GM21825 (cell line): ENCODE measurements around the gene SRRT.

Experiments
- ATAC-seq: cut with Tn5 transposase; IDR thresholded peaks from one replicate; pipeline ENCODE4 v1.9.1; 2021; ENCODE audit warnings: mild to moderate bottlenecking, moderate library complexity; ENCODE audit not compliant: unreplicated experiment

SRRT gene, protein sequence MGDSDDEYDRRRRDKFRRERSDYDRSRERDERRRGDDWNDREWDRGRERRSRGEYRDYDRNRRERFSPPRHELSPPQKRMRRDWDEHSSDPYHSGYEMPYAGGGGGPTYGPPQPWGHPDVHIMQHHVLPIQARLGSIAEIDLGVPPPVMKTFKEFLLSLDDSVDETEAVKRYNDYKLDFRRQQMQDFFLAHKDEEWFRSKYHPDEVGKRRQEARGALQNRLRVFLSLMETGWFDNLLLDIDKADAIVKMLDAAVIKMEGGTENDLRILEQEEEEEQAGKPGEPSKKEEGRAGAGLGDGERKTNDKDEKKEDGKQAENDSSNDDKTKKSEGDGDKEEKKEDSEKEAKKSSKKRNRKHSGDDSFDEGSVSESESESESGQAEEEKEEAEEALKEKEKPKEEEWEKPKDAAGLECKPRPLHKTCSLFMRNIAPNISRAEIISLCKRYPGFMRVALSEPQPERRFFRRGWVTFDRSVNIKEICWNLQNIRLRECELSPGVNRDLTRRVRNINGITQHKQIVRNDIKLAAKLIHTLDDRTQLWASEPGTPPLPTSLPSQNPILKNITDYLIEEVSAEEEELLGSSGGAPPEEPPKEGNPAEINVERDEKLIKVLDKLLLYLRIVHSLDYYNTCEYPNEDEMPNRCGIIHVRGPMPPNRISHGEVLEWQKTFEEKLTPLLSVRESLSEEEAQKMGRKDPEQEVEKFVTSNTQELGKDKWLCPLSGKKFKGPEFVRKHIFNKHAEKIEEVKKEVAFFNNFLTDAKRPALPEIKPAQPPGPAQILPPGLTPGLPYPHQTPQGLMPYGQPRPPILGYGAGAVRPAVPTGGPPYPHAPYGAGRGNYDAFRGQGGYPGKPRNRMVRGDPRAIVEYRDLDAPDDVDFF

DNA sequence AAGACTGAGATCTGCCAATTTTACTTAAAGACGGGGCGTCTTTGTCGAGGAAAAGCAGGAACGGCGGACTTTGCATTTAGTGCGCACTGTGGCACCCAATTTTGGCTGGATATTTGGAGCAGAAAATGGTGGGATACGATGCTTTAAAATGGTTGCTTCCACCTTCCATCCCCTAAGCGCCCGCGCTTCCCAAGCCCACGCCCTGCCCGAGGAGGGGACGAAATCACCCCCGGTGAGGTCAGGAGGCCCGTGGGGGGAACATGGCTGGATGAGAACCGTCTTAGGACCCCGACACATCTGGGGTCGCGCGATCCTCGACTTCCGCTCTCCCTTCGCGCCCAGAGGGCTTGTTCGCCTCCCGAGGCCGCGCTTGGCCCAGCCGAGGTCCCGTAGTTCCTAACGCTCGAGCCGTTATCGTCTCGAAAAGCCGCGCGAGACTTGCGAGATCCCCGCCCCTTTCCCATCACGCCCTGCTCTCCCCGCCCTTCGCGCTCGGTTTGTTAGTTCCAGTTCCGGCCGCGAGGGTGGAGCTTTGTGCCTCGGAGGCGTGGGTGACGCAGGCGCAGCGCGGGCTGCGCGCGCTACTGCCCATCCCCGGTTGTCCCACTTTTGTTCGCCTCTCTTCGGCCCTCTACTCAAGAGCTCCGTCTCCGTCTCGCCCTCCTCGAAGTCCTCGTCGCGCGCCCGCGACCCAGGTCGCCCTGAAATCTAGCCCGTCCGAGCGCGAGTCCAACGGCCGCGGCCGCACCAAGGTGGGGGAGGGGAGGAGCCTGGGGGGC lies at the start of gene SRRT:
SRRT (plus strand) TSS at position 527 of the 779 bp plus-strand sequence. CDS start 488 bp downstream, outside the sequence.
- ATAC-seq = peak; percentile 88

DNA sequence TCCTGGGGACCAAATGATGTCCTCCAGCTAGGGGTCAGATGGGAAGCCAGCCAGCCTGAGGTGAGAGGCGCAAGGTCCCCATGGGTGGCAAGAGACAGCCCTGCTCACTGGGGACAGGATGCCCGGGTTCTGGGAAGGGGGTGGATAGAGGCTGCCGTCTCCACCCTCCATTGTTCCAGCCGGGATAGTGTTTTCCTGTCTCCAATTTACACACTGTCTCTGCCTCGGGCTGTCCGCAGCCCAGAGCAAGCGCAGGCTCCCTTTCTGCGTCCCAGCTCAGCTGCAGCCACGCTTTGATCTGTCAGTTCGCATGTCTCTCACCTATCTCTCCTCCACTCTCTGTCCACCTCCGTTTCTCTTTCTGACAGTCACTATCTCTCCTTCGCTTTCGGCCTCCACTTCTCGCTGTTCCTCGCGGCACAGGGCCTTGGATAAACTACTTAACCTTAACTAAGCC lies 49.7 kb upstream of the SRRT start:
- ATAC-seq = no peak

DNA sequence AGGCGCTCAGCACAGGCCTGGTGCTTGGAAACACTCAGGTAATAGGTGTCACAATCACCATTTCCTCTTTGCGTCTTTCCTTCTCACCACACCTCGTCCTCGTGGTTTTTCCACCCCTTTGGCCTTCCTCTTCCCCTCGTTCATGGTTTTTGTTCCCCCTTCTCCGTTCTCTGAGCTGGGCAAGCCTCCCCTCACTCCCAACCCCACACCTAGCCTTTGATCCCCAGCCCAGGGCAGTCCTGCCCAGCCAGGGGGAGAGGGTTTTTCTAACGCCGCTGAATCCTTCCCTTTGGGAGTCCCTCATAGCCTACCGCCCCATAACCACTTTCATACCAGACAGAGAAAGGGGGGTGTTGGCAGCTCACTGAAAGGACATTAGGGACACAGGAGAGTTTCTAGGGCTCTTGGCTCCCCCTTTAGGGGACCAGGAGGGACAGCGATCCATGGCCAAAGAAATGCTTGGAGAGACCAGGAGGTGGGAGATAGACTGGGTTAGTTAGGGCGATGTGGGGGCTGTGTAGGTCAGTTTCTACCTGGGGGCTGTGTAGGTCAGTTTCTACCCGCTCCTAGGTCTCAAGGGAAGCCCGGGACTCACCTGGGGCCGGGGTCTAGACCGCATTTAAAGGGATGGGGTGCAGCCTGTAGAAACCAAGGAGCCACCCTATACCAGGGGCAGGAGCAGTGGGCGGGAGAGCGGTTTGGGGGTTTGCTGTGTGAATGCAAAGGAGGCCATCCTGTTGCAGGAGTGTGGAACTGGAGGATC lies 49.0 kb upstream of the SRRT start:
- no peak for ATAC-seq

DNA sequence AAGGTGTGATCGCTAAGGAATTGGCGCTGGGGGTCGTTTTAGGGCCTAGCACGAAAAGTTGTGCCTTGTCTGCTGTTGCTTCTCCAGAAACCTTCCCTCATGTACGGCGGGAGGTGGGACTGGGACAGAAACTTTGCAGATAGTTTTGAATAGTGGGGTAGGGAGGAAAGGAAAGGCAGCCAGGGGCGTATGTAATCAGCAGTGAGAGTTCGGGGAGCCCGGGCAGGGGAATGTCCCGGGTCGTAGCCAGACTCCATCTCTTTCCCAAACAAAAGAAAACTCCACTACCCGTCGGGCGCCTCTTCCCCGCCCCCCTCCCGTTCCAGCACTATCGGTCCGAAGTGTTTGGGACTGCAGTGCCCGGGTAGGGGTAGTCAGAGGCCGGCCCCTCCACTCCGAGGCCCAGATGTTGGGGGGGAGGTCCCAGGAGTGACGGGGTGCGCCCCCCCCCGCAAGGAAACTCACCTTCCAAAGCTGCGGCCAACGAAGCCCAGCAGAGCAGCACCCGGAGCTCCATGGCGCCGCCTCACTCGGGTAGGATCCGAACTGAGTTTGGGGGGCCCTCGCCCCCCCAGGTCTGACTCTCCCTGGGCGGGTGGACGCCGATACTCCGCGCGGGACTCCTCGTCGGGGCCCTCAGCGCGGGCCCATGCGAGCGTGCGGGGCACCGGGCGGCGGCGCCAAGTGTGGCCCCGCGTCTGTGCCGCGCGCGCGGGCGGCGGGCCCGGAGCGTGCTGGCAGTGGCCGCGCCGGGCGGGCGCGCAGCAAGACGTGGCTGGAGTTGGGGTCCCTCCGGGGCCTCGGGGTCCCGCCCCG lies 48.2 kb upstream of the SRRT start:
- ATAC-seq = no peak

DNA sequence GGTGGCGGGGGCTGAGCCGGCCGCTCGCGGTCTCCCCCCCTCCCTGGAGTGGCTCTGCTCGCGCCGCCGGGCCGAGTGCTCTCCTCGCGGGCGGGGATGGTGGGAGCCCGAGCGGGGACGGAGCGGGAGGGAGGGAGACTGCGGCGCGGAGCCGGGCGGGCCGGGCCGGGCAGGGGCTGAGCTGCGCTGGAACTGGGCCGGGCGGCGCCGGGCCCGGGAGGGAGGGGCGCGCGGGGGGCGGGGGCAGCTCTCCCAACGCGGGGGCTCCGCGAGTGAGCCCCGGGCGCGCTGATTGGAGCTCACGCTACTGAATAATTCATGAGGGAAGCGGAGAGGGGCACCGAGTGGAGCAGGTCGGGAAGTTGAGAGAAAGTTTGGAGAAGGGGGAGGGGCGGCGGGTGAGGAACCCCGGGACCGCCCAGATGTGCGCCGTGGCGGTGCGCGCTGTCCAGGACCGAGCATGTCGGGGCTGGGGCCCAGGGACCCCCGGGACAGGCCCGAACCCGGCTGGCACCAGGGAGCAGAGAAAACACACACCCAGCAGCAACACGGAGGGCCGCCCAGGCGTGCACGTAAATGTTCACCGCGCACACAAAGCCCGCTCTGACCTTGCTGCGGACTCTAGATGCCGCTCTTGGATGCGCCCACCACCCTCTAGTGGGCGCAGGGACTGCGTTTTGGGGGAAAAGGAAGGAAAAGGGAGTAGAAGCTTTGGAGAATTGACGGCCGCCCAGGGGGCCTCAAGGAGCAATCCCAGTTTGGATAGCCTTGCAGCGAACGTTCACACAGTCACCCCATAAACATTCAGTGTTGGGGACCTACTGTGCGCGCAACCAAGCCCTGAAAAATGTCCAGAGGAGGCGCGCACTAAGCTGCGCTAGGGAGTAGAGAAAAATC lies 47.3 kb upstream of the SRRT start, which contains the start of gene EPHB4:
EPHB4 (minus strand) TSS at position 194 of the 897 bp plus-strand sequence. CDS start 493 bp downstream, outside the sequence.
- ATAC-seq = no peak

DNA sequence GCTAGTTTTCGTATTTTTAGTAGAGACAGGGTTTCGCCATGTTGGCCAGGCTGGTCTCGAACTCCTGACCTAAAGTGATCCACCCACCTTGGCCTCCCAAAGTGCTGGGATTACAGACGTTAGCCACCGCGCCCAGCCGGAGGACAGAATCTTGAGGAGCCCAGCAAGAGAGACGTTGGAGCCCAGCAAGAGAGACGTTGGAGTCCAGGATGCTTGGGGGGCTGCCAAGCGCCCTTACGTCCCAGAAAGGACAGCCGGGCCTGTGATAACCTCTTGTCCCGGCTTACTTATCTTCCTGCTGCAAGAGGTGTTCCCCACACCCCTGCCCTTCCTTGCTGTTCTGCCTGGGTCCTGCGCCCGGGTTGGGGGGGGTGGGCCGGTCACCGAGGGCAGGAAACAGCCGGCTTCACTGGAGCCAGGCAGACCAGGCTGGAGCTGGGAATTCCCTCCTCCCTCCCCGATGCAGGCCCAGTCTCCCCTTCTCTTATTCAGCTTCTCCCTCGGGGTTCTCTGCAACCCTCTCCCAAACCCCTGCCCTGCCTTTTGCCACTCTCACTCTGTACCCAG lies 45.7 kb upstream of the SRRT start:
- ATAC-seq = no peak

DNA sequence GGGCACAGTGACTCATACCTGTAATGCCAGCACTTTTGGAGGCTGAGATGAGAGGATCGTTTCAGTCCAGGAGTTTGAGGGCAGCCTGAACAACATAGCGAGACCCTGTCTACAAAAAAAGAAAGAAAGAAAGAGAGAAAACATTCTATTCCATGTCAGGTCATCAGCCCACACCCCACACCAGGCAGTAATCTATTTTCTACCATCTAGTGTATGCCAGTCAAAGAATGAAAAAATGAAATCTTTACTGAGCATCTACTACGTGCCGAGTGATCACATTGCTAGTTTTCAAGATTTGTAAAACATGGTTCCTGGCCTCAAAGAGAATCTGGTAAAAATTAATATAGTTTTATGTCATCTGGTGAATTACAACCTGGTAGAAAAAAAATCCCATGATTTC lies 44.5 kb upstream of the SRRT start:
- no peak for ATAC-seq

DNA sequence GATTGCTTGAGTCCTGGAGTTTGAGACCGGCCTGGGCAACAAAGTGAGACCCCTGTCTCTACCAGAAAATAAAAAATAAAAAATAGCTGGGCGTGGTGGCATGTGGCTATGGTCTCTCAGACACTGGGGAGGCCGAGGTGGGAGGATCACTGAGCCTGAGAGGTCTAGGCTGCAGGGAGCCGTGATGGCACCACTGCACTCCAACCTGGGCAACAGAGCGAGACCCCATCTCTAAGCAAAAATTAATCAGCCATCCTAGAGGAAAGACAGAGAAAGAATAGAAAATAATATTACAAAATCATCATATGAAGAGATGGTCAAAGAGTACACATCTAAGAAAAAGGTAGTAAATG lies 42.6 kb upstream of the SRRT start:
- no peak for ATAC-seq

DNA sequence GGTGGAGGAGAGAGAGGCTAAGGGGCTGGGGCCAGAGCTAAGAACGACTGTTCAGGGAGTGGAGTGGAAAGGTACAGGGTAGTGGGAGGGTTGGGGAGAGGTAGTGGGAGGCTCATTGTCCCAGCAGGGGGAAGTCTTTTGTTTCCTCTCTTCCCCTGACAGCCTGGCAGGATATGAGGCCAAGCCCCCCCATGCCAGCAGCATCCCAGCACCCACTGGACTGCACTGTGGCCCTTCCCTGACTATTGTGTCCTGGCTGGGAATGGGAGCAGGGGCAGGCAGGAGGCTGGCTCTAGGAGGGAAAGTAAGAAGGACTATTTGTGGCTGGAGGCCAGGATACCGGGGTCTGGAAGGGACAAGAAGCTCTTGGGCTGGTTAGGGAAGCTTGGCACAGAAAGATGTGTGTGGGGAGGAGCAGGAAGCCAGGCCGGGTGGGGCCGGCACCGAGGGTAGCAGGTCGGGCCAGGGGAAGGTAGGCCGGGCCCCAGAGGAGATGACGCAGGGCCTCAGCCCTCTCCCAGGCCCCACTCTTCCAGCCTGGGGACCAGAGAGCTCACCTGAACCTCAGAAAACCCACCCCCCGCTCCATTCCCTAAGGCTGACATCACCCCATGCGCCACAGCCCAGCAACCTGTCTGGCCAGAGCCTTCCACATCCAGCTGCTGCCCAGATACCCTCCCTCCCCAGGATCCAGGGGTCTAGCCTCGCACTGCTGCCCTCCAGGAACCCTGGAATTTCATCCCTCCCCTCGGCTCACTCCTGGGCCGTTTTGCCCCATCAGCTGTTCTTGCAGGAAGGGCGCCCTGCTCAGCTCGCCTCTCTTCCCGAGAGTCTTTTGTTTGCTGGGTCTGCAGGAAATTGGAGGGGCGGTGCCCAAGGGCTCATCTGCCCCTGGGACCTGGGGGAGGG lies 38.7 kb upstream of the SRRT start:
- no peak for ATAC-seq

DNA sequence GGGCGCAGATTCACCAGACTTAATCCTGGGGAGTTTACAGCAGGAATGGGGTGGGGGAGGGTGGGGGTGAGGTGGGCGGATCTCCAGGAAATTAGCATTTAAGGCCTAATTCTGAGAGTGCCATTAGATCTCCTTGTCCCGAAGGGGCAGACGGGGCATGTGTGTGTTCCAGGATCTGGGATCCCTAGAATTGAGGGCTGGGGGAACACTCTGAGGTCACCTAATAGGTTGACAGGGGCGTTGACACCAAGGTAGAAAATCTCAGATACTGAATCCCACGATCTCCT lies 38.1 kb upstream of the SRRT start:
- no peak for ATAC-seq

DNA sequence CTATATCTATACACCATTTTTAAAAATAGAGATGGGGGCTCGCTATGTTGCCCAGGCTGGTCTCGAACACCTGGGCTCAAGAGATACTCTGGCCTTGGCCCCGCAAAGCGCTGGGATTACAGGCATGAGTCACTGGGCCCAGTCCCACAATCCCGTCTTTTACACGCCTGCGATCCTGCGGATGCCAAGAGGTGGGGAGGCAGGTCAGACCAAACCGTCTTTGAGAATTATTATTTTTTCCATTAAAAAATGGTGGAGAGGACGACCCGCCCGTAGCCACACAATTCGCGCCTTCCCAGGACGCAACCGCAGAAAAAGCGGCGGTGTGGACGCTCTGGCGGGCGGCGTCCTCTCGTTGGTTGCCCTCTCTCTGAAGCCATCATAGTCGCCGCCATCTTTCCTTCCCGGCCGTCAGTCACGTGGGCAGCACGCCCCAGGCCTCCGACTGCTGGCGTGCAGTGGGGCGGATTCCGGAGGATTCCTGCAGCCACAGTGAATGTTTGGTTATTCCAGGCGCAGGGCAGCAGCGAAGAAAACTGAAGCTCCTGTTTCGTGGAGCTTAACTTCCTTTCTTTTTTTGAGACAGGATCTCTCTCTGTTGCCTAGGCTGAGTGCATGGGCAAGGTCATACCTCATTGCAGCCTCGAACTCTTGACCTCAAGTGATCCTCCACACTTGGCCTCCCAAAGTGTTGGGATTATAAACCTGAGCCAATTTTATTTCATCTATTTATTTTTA lies 37.6 kb upstream of the SRRT start:
- peak; percentile 92 for ATAC-seq

DNA sequence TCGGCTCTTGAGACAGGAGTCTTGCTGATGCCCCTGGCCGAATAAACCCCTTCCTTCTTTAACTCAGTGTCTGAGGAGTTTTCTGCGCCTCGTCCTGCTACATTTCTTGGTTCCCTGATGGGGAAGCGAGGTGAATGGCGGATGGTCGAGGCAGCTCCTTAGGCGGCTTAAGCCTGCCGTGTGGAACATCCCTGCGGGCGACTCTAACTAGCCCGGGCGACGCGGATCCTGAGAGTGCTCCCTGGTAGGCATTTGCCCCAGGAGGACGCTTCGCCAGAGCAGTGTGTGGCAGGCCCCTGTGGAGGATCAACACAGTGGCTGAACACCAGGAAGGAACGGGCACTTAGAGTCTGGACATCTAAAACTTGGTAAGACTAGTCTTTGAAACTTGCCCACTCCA lies 35.5 kb upstream of the SRRT start:
- no peak for ATAC-seq

DNA sequence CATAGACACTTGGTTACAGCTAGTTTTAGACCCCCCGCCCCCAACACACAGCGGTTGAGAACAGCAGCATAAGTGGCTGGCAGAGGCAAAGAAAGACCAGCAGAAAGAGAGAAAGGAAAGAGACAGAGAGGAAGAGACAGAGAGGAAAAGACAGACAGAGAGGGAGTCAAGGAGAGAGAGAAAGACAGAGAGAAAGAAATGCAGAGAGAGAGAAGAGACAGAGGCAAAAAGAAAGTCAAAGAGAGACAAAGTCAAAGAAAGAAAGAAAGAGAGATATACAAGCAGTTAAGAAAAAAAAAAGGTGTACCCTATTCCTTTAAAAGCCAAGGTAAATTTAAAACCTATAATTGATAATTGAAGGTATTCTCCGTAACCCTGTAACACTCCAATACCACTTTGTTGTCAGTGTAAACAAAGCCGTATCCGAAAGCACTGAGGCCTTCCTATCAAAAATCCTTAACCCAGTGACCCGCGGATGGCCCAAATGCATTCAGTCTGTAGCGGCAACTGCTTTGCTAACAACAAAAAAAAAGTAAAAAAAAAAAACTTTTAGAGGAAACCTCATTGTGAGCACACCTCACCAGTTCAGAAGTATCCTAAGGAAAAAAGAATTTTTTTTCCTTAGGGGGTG lies 34.3 kb upstream of the SRRT start:
- no peak for ATAC-seq

DNA sequence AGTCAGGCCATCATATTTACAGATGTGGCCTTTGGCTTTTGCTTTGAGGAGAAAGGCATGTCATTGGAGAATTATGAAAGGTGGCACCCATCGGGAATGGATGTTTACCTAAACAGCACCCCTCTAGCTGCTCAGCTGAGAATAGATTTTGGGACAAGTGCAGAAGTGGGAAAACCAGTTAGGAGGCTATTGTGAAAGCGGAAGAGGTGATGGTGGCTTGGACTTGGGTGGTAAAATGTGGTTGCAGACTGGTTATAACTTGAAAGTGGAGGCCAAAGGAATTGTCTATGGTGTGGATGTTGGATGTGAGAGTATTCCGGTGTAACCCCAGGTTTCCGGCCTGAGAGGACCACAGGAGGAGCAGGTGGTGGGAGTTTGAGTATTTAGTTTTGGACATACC lies 27.5 kb upstream of the SRRT start:
- no peak for ATAC-seq

DNA sequence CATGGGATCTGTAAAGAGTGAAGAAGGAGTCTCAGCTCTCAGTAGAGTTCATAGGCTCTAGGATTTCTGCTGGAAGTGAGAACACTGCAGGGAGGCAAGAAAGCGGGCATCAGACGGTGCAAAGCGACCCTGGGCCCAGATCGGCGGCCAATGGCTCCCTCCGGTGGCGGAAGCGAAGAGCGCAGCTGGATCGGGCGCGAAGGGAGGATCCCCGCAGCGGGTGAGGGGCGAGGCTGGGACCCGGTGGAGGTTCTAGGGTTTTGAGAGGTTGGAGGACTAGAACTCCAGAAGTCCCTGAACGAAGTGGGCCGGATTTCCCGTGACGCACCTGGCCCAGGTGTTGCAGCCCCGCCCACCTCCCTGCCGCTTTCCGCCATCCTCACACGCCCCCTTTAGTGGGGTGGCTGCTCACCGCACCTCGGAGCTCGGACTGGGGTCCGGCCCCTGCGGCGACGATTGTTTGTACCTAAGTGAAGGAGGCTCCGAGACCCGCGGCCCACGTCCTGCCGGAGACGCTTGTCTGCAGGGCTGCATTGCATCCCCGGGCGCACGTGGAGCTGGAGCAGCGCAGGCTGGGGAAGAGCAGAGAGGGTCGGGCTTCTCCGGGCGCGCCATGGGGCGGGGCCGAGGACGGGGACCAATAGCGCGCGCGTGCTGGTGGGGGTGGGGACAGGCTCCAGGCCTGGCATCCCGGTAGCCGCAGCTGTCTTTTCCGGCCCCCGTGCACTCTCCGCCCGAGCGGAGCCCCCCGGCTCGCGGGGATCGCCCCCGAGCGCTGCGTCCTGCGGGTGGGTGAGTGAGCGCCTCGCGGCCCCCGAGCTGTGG lies 22.6 kb upstream of the SRRT start, which contains the start of gene SLC12A9:
SLC12A9 (plus strand) TSS at position 666 of the 825 bp plus-strand sequence. CDS start 1,485 bp downstream, outside the sequence.
- ATAC-seq = peak; percentile 89
